NB4 (cell line): ENCODE data around the gene NYNRIN.

Source experiments
- CTCF ChIP-seq: IDR thresholded peaks from one replicate; pipeline ENCODE4 v1.5.1; 2012; ENCODE audit warnings: low read depth, low read length
- MAX ChIP-seq: IDR thresholded peaks from 2 replicates; pipeline ENCODE4 v1.6.1; 2011; ENCODE audit warnings: low read depth, low read length
- MYC ChIP-seq: IDR thresholded peaks from 2 replicates; pipeline ENCODE4 v1.6.1; 2011; ENCODE audit warnings: low read depth, low read length
- POLR2A ChIP-seq: IDR thresholded peaks from 2 replicates; pipeline ENCODE4 v1.6.1; 2011; ENCODE audit warnings: mild to moderate bottlenecking; ENCODE audit not compliant: insufficient read length; ENCODE audit errors: extremely low read depth

GRCh38 chr14:24431569-24432258 is 32.9 kb downstream of the NYNRIN start:
- TF ChIP-seq CTCF (peak; percentile 96), POLR2A (no peak), MYC (no peak), MAX (peak; percentile 46)
